Amygdala (tissue), 56 donors: ENCODE measurements around the gene FSTL4.

ENCODE experiments used
- DNase-seq, 56 donors: peaks; one replicate each; lab custom pipeline; 2025; lab: John Stamatoyannopoulos, UW

FSTL4 gene

GRCh38 chr5:133412661-133413060 lies 199.7 kb downstream of the FSTL4 start:
- no peak for DNase-seq

- no peak for DNase-seq
These were observed 202.0 kb downstream of the FSTL4 start for GRCh38 chr5:133410335-133410828.

- DNase-seq, result no peak
These were observed 203.1 kb downstream of the FSTL4 start for GRCh38 chr5:133409210-133409674.

GRCh38 chr5:133408322-133408721 lies 204.0 kb downstream of the FSTL4 start:
- no peak for DNase-seq

- DNase-seq, result no peak
These were observed 205.2 kb downstream of the FSTL4 start for GRCh38 chr5:133406977-133407632.

GRCh38 chr5:133406208-133406976 lies 205.9 kb downstream of the FSTL4 start:
- no peak for DNase-seq

GRCh38 chr5:133405275-133406034 lies 206.9 kb downstream of the FSTL4 start:
- DNase-seq, result no peak

- no peak for DNase-seq
These were observed 207.6 kb downstream of the FSTL4 start for GRCh38 chr5:133404724-133405123.

GRCh38 chr5:133403741-133404364 lies 208.5 kb downstream of the FSTL4 start:
- no peak for DNase-seq

GRCh38 chr5:133402775-133403174 lies 209.6 kb downstream of the FSTL4 start:
- no peak for DNase-seq

- DNase-seq, result no peak
These were observed 210.5 kb downstream of the FSTL4 start for GRCh38 chr5:133401731-133402347.

GRCh38 chr5:133400831-133401351 lies 211.4 kb downstream of the FSTL4 start:
- no peak for DNase-seq

GRCh38 chr5:133400120-133400519 lies 212.2 kb downstream of the FSTL4 start:
- DNase-seq, result no peak

GRCh38 chr5:133399247-133399891 lies 213.0 kb downstream of the FSTL4 start:
- DNase-seq, result no peak

GRCh38 chr5:133398646-133399101 lies 213.7 kb downstream of the FSTL4 start:
- DNase-seq, result peak in 1 of 56 donors; percentile 25

GRCh38 chr5:133397990-133398645 lies 214.2 kb downstream of the FSTL4 start:
- no peak for DNase-seq

GRCh38 chr5:133397348-133397747 lies 215.0 kb downstream of the FSTL4 start:
- DNase-seq, result no peak

- DNase-seq, result no peak
These were observed 215.5 kb downstream of the FSTL4 start for GRCh38 chr5:133396814-133397213.
